Endothelial cell (in vitro differentiated cells): ENCODE data around the gene SDK2. TPM values are rescaled to one million over a fixed set of nuclear protein-coding genes. Genes with fewer than 3 reads are reported as not detected.
A peak's percentile ranks its signal among the peaks of the same experiment; 100 is the strongest.

Experiments
- DNase-seq: peaks from one replicate; pipeline ENCODE4 v3.0.0; 2021; ENCODE audit warnings: low spot score
- H3K27ac Mint-ChIP-seq: one replicate; pipeline ENCODE4 v1.8.0; 2021; ENCODE audit warnings: mixed read lengths, inconsistent platforms; ENCODE audit not compliant: unreplicated experiment
- H3K27me3 Mint-ChIP-seq: one replicate; pipeline ENCODE4 v1.8.0; 2021; ENCODE audit warnings: mild to moderate bottlenecking, moderate library complexity, mixed read lengths, inconsistent platforms; ENCODE audit not compliant: unreplicated experiment
- H3K36me3 Mint-ChIP-seq: one replicate; pipeline ENCODE4 v1.8.0; 2021; ENCODE audit warnings: mild to moderate bottlenecking, low read depth, mixed read lengths, inconsistent platforms; ENCODE audit not compliant: unreplicated experiment
- H3K4me1 Mint-ChIP-seq: one replicate; pipeline ENCODE4 v1.8.0; 2021; ENCODE audit warnings: mild to moderate bottlenecking, mixed read lengths, inconsistent platforms; ENCODE audit not compliant: unreplicated experiment
- H3K4me3 Mint-ChIP-seq: one replicate; pipeline ENCODE4 v1.8.0; 2021; ENCODE audit warnings: mild to moderate bottlenecking, mixed read lengths, inconsistent platforms; ENCODE audit not compliant: unreplicated experiment
- H3K9me3 Mint-ChIP-seq: one replicate; pipeline ENCODE4 v1.8.0; 2021; ENCODE audit warnings: mixed read lengths, inconsistent platforms; ENCODE audit not compliant: unreplicated experiment
- CTCF ChIP-seq: fragments of 200-600 bp; sonication (generic); IDR thresholded peaks from one replicate; pipeline ENCODE4 v1.5.0; 2021; ENCODE audit warnings: antibody characterized with exemption; ENCODE audit not compliant: unreplicated experiment
- total RNA-seq: library from RNA; stranded (reverse); fragmentation: NEBNext Ultra II Directional; extraction: Animal tissue kit (Norgen Biotek cat#: 25700); gene quantifications from one replicate; pipeline ENCODE4 v1.2.1, GENCODE V29; 2021; ENCODE audit not compliant: unreplicated experiment

The SDK2 gene
- total RNA-seq, 1 donor from 2014 or later = 2.4 TPM

- TF ChIP-seq CTCF = no peak
- DNase-seq = no peak
Measured at GRCh38 chr17:73431401-73432205, 212.6 kb downstream of the SDK2 start.

GRCh38 chr17:73430848-73431247 is 213.4 kb downstream of the SDK2 start:
- H3K4me1 Mint-ChIP-seq = no peaks in the 10 kb centered on the region
- H3K4me3 Mint-ChIP-seq = no peak overlapping the region
- no peak for DNase-seq
- TF ChIP-seq CTCF = no peak
- no peak overlapping the region for H3K27ac Mint-ChIP-seq
- no peaks in the 10 kb centered on the region for H3K9me3 Mint-ChIP-seq
- H3K27me3 Mint-ChIP-seq = no peaks in the 10 kb centered on the region
- H3K36me3 Mint-ChIP-seq = no peaks in the 10 kb centered on the region

More at GRCh38 chr17:73431401-73432205, 212.6 kb downstream of the SDK2 start:
- Mint-ChIP-seq H3K9me3 (no peaks in the 10 kb centered on the region), H3K27me3 (no peaks in the 10 kb centered on the region), H3K36me3 (no peaks in the 10 kb centered on the region), H3K4me3 (no peak overlapping the region), H3K4me1 (no peaks in the 10 kb centered on the region), H3K27ac (no peak overlapping the region)

GRCh38 chr17:73430165-73430680 is 214.0 kb downstream of the SDK2 start:
- Mint-ChIP-seq H3K4me1 (no peaks in the 10 kb centered on the region), H3K27me3 (no peaks in the 10 kb centered on the region), H3K36me3 (no peaks in the 10 kb centered on the region), H3K27ac (no peak overlapping the region), H3K9me3 (no peaks in the 10 kb centered on the region), H3K4me3 (no peak overlapping the region)
- no peak for DNase-seq
- TF ChIP-seq CTCF = no peak

GRCh38 chr17:73429440-73430164 is 214.6 kb downstream of the SDK2 start:
- Mint-ChIP-seq H3K4me1 (no peaks in the 10 kb centered on the region), H3K4me3 (no peak overlapping the region), H3K27me3 (no peaks in the 10 kb centered on the region), H3K27ac (no peak overlapping the region), H3K36me3 (no peaks in the 10 kb centered on the region), H3K9me3 (no peaks in the 10 kb centered on the region)
- DNase-seq = peak; percentile 92
- TF ChIP-seq CTCF = peak; percentile 94
